Measurements from ENCODE around the gene IGF1R. TPM values are rescaled to one million over a fixed set of nuclear protein-coding genes. Genes with fewer than 3 reads are reported as not detected.

Gene IGF1R
- total RNA-seq, 4 donors from 2014 or later, result 51.5 to 146 (median 89.6) TPM

- Histone ChIP-seq H3K27me3 (no peaks in the 10 kb centered on the region), H3K36me3 (no peaks in the 10 kb centered on the region), H3K4me3 (replicated peaks in 1 of 3) (no peak overlapping the region), H3K4me1 (peaks cover 36 to 54% of the 10 kb centered on the region in 2 donors), H3K9me3 (no peaks in the 10 kb centered on the region), H3K27ac (peak overlapping the region; percentile 90 to 92 (median 91))
- DNase-seq, result peak; percentile 38 to 43
- 79 to 92% methylated on average over 3 of the region's 3 CpGs for WGBS, 2 donors
- intact Hi-C loops (cut with DNase I), result loop anchor here (5.0 kb wide), 1 partner anchor 131 kb away; the partner anchor contains the start of gene IGF1R
- TF ChIP-seq POLR2A (IDR thresholded peaks at IDR 0.05) (no peak), CTCF (IDR thresholded peaks at IDR 0.05) (no peak)
Measured at GRCh38 chr15:98778263-98778959, 130.1 kb downstream of the IGF1R start.

- Histone ChIP-seq H3K4me3 (replicated peaks in 1 of 3) (no peak overlapping the region), H3K27ac (peak overlapping the region; percentile 90 to 92 (median 91)), H3K4me1 (peaks cover 36 to 54% of the 10 kb centered on the region in 2 donors), H3K27me3 (no peaks in the 10 kb centered on the region), H3K9me3 (no peaks in the 10 kb centered on the region), H3K36me3 (no peaks in the 10 kb centered on the region)
- WGBS, 2 donors, result 57 to 63% methylated on average over 4 of the region's 4 CpGs
- peak in 1 of 2 donors; percentile 20 for DNase-seq
- peak in 1 of 2 donors; percentile 13 for TF ChIP-seq POLR2A (IDR thresholded peaks at IDR 0.05)
- TF ChIP-seq CTCF (IDR thresholded peaks at IDR 0.05), result no peak
- intact Hi-C loops (cut with DNase I), result loop anchor here (5.0 kb wide), 1 partner anchor 132 kb away; the partner anchor contains the start of gene IGF1R
Measured at GRCh38 chr15:98778960-98779359, 130.6 kb downstream of the IGF1R start.

GRCh38 chr15:98779463-98780071 lies 131.2 kb downstream of the IGF1R start:
- WGBS, 2 donors, result 29 to 50% methylated on average over 16 of the region's 16 CpGs
- no peaks in the 10 kb centered on the region for H3K36me3 ChIP-seq
- TF ChIP-seq CTCF (IDR thresholded peaks at IDR 0.05) (peak; percentile 56 to 93 (median 88)), POLR2A (IDR thresholded peaks at IDR 0.05) (no peak)
- H3K27me3 ChIP-seq, result no peaks in the 10 kb centered on the region
- intact Hi-C loops (cut with DNase I), result loop anchor here (5.0 to 10.0 kb wide), 2 partner anchors 132 to 285 kb away; partner anchors contain the start of gene IGF1R
- no peak overlapping the region for H3K4me3 ChIP-seq (replicated peaks in 1 of 3)
- peak overlapping the region; percentile 90 to 92 (median 91) for H3K27ac ChIP-seq
- no peaks in the 10 kb centered on the region for H3K9me3 ChIP-seq
- H3K4me1 ChIP-seq, result peaks cover 36 to 51% of the 10 kb centered on the region in 2 donors
- peak; percentile 80 to 90 for DNase-seq

- DNase-seq, result no peak
- H3K27me3 ChIP-seq, result no peaks in the 10 kb centered on the region
- no peak overlapping the region for H3K4me3 ChIP-seq (replicated peaks in 1 of 3)
- TF ChIP-seq POLR2A (IDR thresholded peaks at IDR 0.05), result no peak
- TF ChIP-seq CTCF (IDR thresholded peaks at IDR 0.05), result no peak
- WGBS, 2 donors, result 97 to 98% methylated on average over 1 of the region's 1 CpG
- H3K4me1 ChIP-seq, result peaks cover 31 to 41% of the 10 kb centered on the region in 2 donors
- H3K27ac ChIP-seq, result no peak overlapping the region
- intact Hi-C loops (cut with DNase I), result loop anchor here (10.0 kb wide), 1 partner anchor 283 kb away; no protein-coding TSS in a partner anchor
- no peaks in the 10 kb centered on the region for H3K36me3 ChIP-seq
- no peaks in the 10 kb centered on the region for H3K9me3 ChIP-seq
Measured at GRCh38 chr15:98781838-98782237, 133.5 kb downstream of the IGF1R start.

GRCh38 chr15:98782801-98783200 lies 134.5 kb downstream of the IGF1R start:
- TF ChIP-seq POLR2A (IDR thresholded peaks at IDR 0.05), result no peak
- TF ChIP-seq CTCF (IDR thresholded peaks at IDR 0.05), result no peak
- Histone ChIP-seq H3K27me3 (no peaks in the 10 kb centered on the region), H3K4me3 (replicated peaks in 1 of 3) (no peak overlapping the region), H3K36me3 (no peaks in the 10 kb centered on the region), H3K27ac (no peak overlapping the region), H3K4me1 (peaks cover 31 to 43% of the 10 kb centered on the region in 2 donors), H3K9me3 (no peaks in the 10 kb centered on the region)
- 96 to 100% methylated on average over 1 of the region's 1 CpG for WGBS, 2 donors
- intact Hi-C loops (cut with DNase I), result loop anchor here (10.0 kb wide), 1 partner anchor 282 kb away; no protein-coding TSS in a partner anchor
- no peak for DNase-seq
